Measurements from ENCODE around the gene PRC1.

The PRC1 gene

GRCh38 chr15:90952901-90953677 lies 41.2 kb downstream of the PRC1 start:
- TF ChIP-seq CTCF (IDR thresholded peaks at IDR 0.05; ENCODE audit: control insufficient read depth, extremely low read depth, insufficient read depth), result no peak
- no peak overlapping the region for H3K4me3 ChIP-seq (ENCODE audit: low read depth, low read length)
- DNase-seq (ENCODE audit: low read depth), result no peak

GRCh38 chr15:90950676-90951075 lies 43.7 kb downstream of the PRC1 start:
- no peak for TF ChIP-seq CTCF (IDR thresholded peaks at IDR 0.05; ENCODE audit: control insufficient read depth, extremely low read depth, insufficient read depth)
- no peak for DNase-seq (ENCODE audit: low read depth)
- no peak overlapping the region for H3K4me3 ChIP-seq (ENCODE audit: low read depth, low read length)

- TF ChIP-seq CTCF (IDR thresholded peaks at IDR 0.05; ENCODE audit: control insufficient read depth, extremely low read depth, insufficient read depth), result no peak
- DNase-seq (ENCODE audit: low read depth), result no peak
- H3K4me3 ChIP-seq (ENCODE audit: low read depth, low read length), result no peak overlapping the region
These were observed 44.2 kb downstream of the PRC1 start for GRCh38 chr15:90949979-90950675.

- H3K4me3 ChIP-seq (ENCODE audit: low read depth, low read length), result no peak overlapping the region
- no peak for DNase-seq (ENCODE audit: low read depth)
- no peak for TF ChIP-seq CTCF (IDR thresholded peaks at IDR 0.05; ENCODE audit: control insufficient read depth, extremely low read depth, insufficient read depth)
These were observed 45.8 kb downstream of the PRC1 start for GRCh38 chr15:90948506-90948905.

- no peak for TF ChIP-seq CTCF (IDR thresholded peaks at IDR 0.05; ENCODE audit: control insufficient read depth, extremely low read depth, insufficient read depth)
- no peak overlapping the region for H3K4me3 ChIP-seq (ENCODE audit: low read depth, low read length)
- DNase-seq (ENCODE audit: low read depth), result no peak
These were observed 46.6 kb downstream of the PRC1 start for GRCh38 chr15:90947577-90948357.

- no peak overlapping the region for H3K4me3 ChIP-seq (ENCODE audit: low read depth, low read length)
- TF ChIP-seq CTCF (IDR thresholded peaks at IDR 0.05; ENCODE audit: control insufficient read depth, extremely low read depth, insufficient read depth), result no peak
- no peak for DNase-seq (ENCODE audit: low read depth)
These were observed 47.3 kb downstream of the PRC1 start for GRCh38 chr15:90946941-90947576.
